HEK293T (cell line): Measurements from ENCODE around the gene NSMCE1.

ENCODE experiments used
- BHLHE40 ChIP-seq: fragments of 450-650 bp; IDR thresholded peaks from 2 replicates; pipeline ENCODE4 v1.6.1; 2016; ENCODE audit warnings: mild to moderate bottlenecking, moderate library complexity, borderline replicate concordance
- CTBP1 ChIP-seq: fragments of 450-650 bp; IDR thresholded peaks from 2 replicates; pipeline ENCODE4 v1.6.1; 2016; ENCODE audit warnings: borderline replicate concordance
- ELF4 ChIP-seq: fragments of 450-650 bp; IDR thresholded peaks from 2 replicates; pipeline ENCODE4 v1.6.1; 2017; ENCODE audit warnings: antibody characterized with exemption
- FOXA1 ChIP-seq: fragments of 450-650 bp; IDR thresholded peaks from 2 replicates; pipeline ENCODE4 v1.6.1; 2016; ENCODE audit warnings: mild to moderate bottlenecking
- FOXK2 ChIP-seq: fragments of 450-650 bp; IDR thresholded peaks from 2 replicates; pipeline ENCODE4 v1.6.1; 2016; ENCODE audit warnings: mild to moderate bottlenecking
- SP1 ChIP-seq: fragments of 450-650 bp; IDR thresholded peaks from 2 replicates; pipeline ENCODE4 v1.6.1; 2017
- SUZ12 ChIP-seq: fragments of 450-650 bp; IDR thresholded peaks from 2 replicates; pipeline ENCODE4 v1.6.1; 2016; ENCODE audit warnings: mild to moderate bottlenecking
- TARDBP ChIP-seq: fragments of 450-650 bp; IDR thresholded peaks from 2 replicates; pipeline ENCODE4 v1.6.1; 2016
- ZNF384 ChIP-seq: fragments of 450-650 bp; IDR thresholded peaks from 2 replicates; pipeline ENCODE4 v1.6.1; 2016
- TF ChIP-seq, protein P1 (sequence below): fragments of 450-650 bp; IDR thresholded peaks from 2 replicates; pipeline ENCODE4 v1.6.1; 2016

DNA sequence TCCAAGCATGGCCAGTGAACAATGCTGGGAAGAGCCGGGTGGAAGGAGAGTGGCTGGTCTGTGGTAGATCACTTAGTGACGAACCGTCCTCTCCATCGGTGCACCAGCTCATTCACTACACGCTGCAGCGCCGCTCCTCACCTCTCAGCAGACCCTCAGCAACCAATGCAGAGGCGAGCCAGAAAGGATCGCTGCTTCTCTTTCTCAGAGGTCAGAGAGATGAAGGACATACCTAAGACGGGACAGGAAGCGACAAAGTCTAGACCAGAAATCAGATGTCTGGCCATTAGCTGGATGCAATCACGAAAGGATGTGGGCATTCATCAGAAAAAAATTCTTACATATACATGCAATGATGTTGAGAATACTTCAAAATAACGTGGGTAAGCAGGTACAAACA is 26.9 kb downstream of the NSMCE1 start:
- TF ChIP-seq CTBP1 (no peak), SP1 (no peak), TARDBP (no peak), ZNF384 (no peak), FOXA1 (no peak), FOXK2 (no peak), SUZ12 (no peak), ELF4 (no peak), BHLHE40 (no peak)
- TF ChIP-seq, protein P1, sequence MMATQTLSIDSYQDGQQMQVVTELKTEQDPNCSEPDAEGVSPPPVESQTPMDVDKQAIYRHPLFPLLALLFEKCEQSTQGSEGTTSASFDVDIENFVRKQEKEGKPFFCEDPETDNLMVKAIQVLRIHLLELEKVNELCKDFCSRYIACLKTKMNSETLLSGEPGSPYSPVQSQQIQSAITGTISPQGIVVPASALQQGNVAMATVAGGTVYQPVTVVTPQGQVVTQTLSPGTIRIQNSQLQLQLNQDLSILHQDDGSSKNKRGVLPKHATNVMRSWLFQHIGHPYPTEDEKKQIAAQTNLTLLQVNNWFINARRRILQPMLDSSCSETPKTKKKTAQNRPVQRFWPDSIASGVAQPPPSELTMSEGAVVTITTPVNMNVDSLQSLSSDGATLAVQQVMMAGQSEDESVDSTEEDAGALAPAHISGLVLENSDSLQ: no peak
